GM23248 (cell line): ENCODE data around the gene TRAF3IP3. TPM values are rescaled to one million over a fixed set of nuclear protein-coding genes. Genes with fewer than 3 reads are reported as not detected.

Experiments used
- DNase-seq: peaks from one replicate; pipeline ENCODE4 v3.0.0-alpha.2; 2015
- H2AFZ ChIP-seq: fragments of 200-600 bp; sonication (generic); 2 replicates; pipeline ENCODE4 v1.6.1; 2016; ENCODE audit warnings: antibody characterized with exemption
- H3F3A ChIP-seq: fragments of 200-600 bp; sonication (generic); 2 replicates; pipeline ENCODE4 v1.6.1; 2016; ENCODE audit warnings: mild to moderate bottlenecking, antibody characterized with exemption, mixed run types; ENCODE audit not compliant: insufficient read depth
- H3K27ac ChIP-seq: fragments of 200-600 bp; sonication (generic); 2 replicates; pipeline ENCODE4 v1.5.1; 2016; ENCODE audit warnings: mild to moderate bottlenecking
- H3K27me3 ChIP-seq: fragments of 200-600 bp; sonication (generic); replicated peaks from 2 replicates; pipeline ENCODE4 v1.6.1; 2016; ENCODE audit warnings: mild to moderate bottlenecking; ENCODE audit not compliant: insufficient read depth
- H3K36me3 ChIP-seq: fragments of 200-600 bp; sonication (generic); 2 replicates; pipeline ENCODE4 v1.6.1; 2016; ENCODE audit warnings: low read depth, mild to moderate bottlenecking
- H3K4me1 ChIP-seq: fragments of 200-600 bp; sonication (generic); 2 replicates; pipeline ENCODE4 v1.6.1; 2016; ENCODE audit warnings: mild to moderate bottlenecking; ENCODE audit not compliant: insufficient read depth
- H3K4me2 ChIP-seq: fragments of 200-600 bp; sonication (generic); one replicate; pipeline ENCODE4 v1.6.1; 2016; ENCODE audit warnings: mild to moderate bottlenecking; ENCODE audit not compliant: unreplicated experiment
- H3K4me3 ChIP-seq: fragments of 200-600 bp; sonication (generic); 2 replicates; pipeline ENCODE4 v1.5.1; 2016; ENCODE audit warnings: mild to moderate bottlenecking
- H3K79me2 ChIP-seq: fragments of 200-600 bp; sonication (generic); 2 replicates; pipeline ENCODE4 v1.6.1; 2016; ENCODE audit warnings: mild to moderate bottlenecking; ENCODE audit not compliant: insufficient read depth
- H3K9ac ChIP-seq: fragments of 200-600 bp; sonication (generic); 2 replicates; pipeline ENCODE4 v1.6.1; 2016; ENCODE audit warnings: mild to moderate bottlenecking
- H3K9me2 ChIP-seq: fragments of 200-600 bp; sonication (generic); 2 replicates; pipeline ENCODE4 v1.6.1; 2016; ENCODE audit warnings: mixed run types, mild to moderate bottlenecking, moderate library complexity; ENCODE audit not compliant: insufficient read depth
- H3K9me3 ChIP-seq: fragments of 200-600 bp; sonication (generic); one replicate; pipeline ENCODE4 v1.6.1; 2017; ENCODE audit warnings: low read depth
- H4K20me1 ChIP-seq: fragments of 200-600 bp; sonication (generic); 2 replicates; pipeline ENCODE4 v1.6.0; 2016; ENCODE audit not compliant: insufficient read depth
- EZH2 ChIP-seq: fragments of 200-600 bp; sonication (generic); IDR thresholded peaks from 2 replicates; pipeline ENCODE4 v1.6.1; 2018; ENCODE audit warnings: antibody characterized with exemption, mild to moderate bottlenecking; ENCODE audit not compliant: insufficient read depth, poor library complexity, severe bottlenecking
- EZH2phosphoT487 ChIP-seq: fragments of 200-600 bp; sonication (generic); IDR thresholded peaks from 2 replicates; pipeline ENCODE4 v1.6.1; 2018; ENCODE audit warnings: antibody characterized with exemption, moderate library complexity, mild to moderate bottlenecking, low read depth; ENCODE audit not compliant: insufficient read depth
- WGBS, 2 experiments: methylation state at CpG; one replicate each; pipeline ENCODE4 v1.1.6; 2015 to 2017; ENCODE audit warnings: low lambda C conversion rate in 2 of 2, low coverage in 1 of 2; ENCODE audit errors: missing lambda C conversion rate in 2 of 2; 5-methylcytosine and 5-hydroxymethylcytosine counted together
- in situ Hi-C: fragments of 300-500 bp; cut with MboI; formaldehyde crosslinking; loops from 2 replicates; pipeline ENCODE4 v1.15.0; 2020
- polyA plus RNA-seq: library from polyadenylated mRNA; unstranded; fragments of >200 nt; fragmentation: Nextera tagmentation; extraction: Ambion mirVana; gene quantifications from 2 replicates; pipeline ENCODE4 v1.2.1, GENCODE V29; 2016
- total RNA-seq: library from RNA; depleted of rRNA; stranded (reverse); fragments of >200 nt; shearing (Covaris generic); gene quantifications from 2 replicates; pipeline ENCODE4 v1.2.3, GENCODE V29; 2014

Gene TRAF3IP3
- total and polyA plus RNA-seq, 2 experiments from 2014 or later, result not detected

DNA sequence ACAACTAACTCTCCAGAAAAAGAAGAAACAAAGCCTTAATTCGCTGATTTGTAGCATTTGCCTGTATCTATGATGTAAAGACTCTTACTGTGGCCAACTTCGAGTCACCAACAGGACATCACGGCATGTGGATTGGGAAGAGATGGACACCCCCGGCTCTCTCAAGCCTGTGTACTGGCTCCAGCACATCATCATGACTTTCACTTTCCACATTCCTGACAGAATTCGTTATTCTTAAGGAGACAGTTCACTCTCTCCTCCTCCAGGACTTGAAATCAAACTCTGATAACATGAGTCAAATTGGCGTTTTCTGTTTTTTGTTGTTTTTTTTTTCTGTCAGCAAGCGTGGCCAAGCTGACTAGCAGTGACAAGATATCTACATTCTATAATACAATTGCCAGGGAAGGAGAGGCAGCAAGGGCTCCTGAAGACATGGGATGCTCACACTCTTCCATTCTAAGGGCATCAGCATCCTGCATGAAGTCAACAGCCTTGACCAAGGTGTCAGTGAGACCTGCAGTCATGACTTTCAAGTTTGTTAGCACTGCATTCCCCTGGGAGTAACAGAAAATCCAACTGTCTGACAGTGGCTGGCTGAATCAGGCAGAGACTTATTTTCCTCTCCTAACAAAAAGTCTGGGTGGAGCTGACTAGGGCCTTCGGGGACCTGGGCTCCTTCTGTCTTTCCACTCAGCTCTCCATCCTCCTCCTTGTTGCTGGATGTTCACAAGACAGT, 13.3 kb upstream of the TRAF3IP3 start:
- Histone ChIP-seq H3K4me2 (peak overlapping the region; percentile 47), H3K4me3 (peak overlapping the region; percentile 36; the same call in 1 of the 2 replicates), H2AFZ (peak overlapping the region; percentile 36), H4K20me1 (no peaks in the 10 kb centered on the region), H3F3A (peaks cover 16% of the 10 kb centered on the region; the same call in 1 of the 2 replicates), H3K79me2 (no peaks in the 10 kb centered on the region), H3K9me3 (no peaks in the 10 kb centered on the region), H3K4me1 (peaks cover 19% of the 10 kb centered on the region; the same call in 1 of the 2 replicates), H3K27ac (peak overlapping the region; percentile 50), H3K9ac (peak overlapping the region; percentile 42), H3K27me3 (no peaks in the 10 kb centered on the region), H3K36me3 (no peaks in the 10 kb centered on the region), H3K9me2 (no peaks in the 10 kb centered on the region)
- in situ Hi-C loops, result no loop called here
- peak; percentile 85 for DNase-seq
- 6 to 7% methylated on average over 8 of the region's 8 CpGs for WGBS, 2 experiments
- TF ChIP-seq EZH2 (no peak), EZH2phosphoT487 (no peak)

DNA sequence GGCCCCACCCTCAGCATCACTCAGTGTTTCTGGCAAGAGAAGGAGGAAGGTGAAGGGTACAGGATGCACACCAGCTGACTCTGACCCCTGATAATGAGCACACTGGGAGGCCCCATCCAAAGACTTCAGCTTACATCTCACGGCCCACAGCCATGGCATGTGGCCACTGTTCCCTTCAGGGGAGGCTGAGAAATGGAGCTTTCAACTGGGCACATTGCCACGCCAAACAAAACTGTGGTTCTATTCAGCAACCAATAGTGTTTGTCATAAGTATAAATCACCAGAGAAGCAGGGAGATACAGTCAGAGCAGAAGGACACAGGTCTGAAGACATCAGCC, 12.7 kb upstream of the TRAF3IP3 start:
- Histone ChIP-seq H3K9me3 (no peaks in the 10 kb centered on the region), H3F3A (peaks cover 16% of the 10 kb centered on the region; the same call in 1 of the 2 replicates), H4K20me1 (no peaks in the 10 kb centered on the region), H3K4me1 (peaks cover 19% of the 10 kb centered on the region; the same call in 1 of the 2 replicates), H3K79me2 (no peaks in the 10 kb centered on the region), H3K4me3 (no peak overlapping the region), H3K9me2 (no peaks in the 10 kb centered on the region), H3K27me3 (no peaks in the 10 kb centered on the region), H3K4me2 (peak overlapping the region; percentile 47), H3K36me3 (no peaks in the 10 kb centered on the region), H2AFZ (peak overlapping the region; percentile 36), H3K27ac (peak overlapping the region; percentile 50), H3K9ac (peak overlapping the region; percentile 41; the same call in 1 of the 2 replicates)
- TF ChIP-seq EZH2 (no peak), EZH2phosphoT487 (no peak)
- in situ Hi-C loops, result no loop called here
- peak; percentile 58 for DNase-seq
- 40 to 51% methylated on average over 2 of the region's 2 CpGs for WGBS, 2 experiments

DNA sequence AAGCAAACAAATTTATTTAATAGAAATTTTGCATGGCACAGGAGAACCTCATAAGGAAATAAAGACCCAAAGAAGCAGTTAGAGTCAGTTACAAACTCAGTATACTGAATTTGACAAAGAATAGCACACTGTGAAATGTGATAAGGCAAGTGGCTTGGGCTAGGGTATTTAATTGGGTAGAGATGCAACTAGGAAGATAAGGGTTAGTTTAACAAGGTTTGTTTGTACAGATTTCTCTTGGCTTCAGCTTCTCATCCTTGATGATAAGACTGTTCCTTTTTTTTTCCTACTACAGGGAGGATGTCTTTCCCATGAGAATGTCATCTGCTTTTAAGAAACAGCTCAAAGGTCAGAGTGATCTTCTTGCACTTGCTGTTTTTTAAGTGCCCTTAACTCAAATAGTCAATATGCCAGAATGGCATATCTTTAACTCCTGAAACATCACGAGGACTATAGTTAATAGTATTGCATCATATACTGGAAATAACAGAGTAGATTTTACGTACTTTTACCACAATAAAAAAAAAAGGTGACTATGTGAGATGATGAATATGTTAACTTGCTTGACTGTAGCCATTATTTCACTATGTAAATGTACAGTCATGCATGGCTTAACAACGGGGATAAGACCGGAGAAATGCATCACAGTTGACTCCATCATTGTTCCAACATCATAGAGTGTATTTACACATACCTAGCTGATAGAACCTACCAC, 9.2 kb upstream of the TRAF3IP3 start:
- Histone ChIP-seq H3K36me3 (no peaks in the 10 kb centered on the region), H3K9me2 (no peaks in the 10 kb centered on the region), H3K9me3 (no peaks in the 10 kb centered on the region), H3K27me3 (no peaks in the 10 kb centered on the region), H3F3A (peaks cover 16% of the 10 kb centered on the region; the same call in 1 of the 2 replicates), H4K20me1 (no peaks in the 10 kb centered on the region), H3K4me1 (peaks cover 19% of the 10 kb centered on the region; the same call in 1 of the 2 replicates), H3K27ac (no peak overlapping the region), H3K79me2 (no peaks in the 10 kb centered on the region), H2AFZ (no peak overlapping the region), H3K4me3 (no peak overlapping the region), H3K9ac (no peak overlapping the region), H3K4me2 (no peak overlapping the region)
- 80 to 84% methylated on average over 4 of the region's 4 CpGs for WGBS, 2 experiments
- DNase-seq, result no peak
- in situ Hi-C loops, result no loop called here
- no peak for TF ChIP-seq EZH2
- TF ChIP-seq EZH2phosphoT487, result no peak

- no peaks in the 10 kb centered on the region for H3K9me2 ChIP-seq
- no peak overlapping the region for H3K9ac ChIP-seq
- H3K27me3 ChIP-seq, result no peaks in the 10 kb centered on the region
- peak overlapping the region; percentile 48; the same call in 1 of the 2 replicates for H2AFZ ChIP-seq
- WGBS, 2 experiments, result 15 to 22% methylated on average over 32 to 37 of the region's 37 CpGs
- peak overlapping the region; percentile 45 for H3K4me3 ChIP-seq
- in situ Hi-C loops, result no loop called here
- peak overlapping the region; percentile 53 for H3K4me2 ChIP-seq
- no peak for TF ChIP-seq EZH2phosphoT487
- H3K9me3 ChIP-seq, result no peaks in the 10 kb centered on the region
- no peak overlapping the region for H3K27ac ChIP-seq
- H3K4me1 ChIP-seq, result peaks cover 9% of the 10 kb centered on the region; the same call in 1 of the 2 replicates
- no peaks in the 10 kb centered on the region for H3K79me2 ChIP-seq
- H3F3A ChIP-seq, result peaks cover 7% of the 10 kb centered on the region; the same call in 1 of the 2 replicates
- no peaks in the 10 kb centered on the region for H3K36me3 ChIP-seq
- no peaks in the 10 kb centered on the region for H4K20me1 ChIP-seq
- DNase-seq, result peak; percentile 91
Observed at GRCh38 chr1:209747580-209748262, 8.1 kb upstream of the TRAF3IP3 start.
